NK-92 (cell line): ENCODE data around the gene CFAP20.

Source experiments
- DNase-seq: peaks from one replicate; lab custom pipeline; 2025; ENCODE audit not compliant: unreplicated experiment; lab: John Stamatoyannopoulos, UW

CFAP20 gene

DNA sequence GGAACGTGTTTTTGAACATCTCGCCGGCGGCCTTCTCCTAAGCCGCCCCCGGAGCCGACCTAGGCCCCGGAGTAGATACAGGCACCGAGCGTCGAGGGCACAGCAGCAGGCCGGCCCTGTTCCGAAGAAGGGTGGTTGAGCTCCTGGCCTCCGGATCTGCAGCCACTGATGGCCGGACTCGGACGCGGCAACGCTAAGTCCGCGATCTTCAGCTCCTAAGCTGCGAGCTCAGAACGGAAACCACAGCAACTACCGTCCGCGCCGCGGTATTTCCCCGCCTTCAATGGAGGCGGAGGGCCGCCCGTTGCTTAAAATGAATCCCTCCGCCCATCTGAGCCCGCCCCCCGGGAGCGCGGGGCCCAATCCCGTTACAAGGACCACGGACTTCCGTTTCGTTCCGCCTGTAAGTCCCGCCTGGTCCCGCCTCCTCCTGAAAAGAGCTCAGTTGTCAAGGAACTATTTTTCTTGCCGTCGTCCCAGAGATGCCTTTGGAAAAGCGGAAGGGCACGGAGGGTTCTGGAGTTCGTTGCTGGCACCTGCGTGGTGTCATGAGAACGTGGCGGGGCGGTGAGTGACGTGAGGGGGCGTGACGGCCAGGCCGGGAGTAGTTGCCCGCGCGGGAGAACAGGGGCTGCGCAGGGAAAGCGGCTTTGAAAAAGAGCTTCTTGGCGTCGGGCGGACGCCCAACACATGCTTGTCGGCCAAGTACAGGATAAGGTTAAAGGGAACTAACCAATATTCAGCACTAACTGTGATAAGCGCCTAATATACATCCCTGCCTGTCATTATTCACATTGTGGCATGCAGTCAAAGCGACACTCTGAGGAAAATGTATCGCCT, at the start of gene CFAP20:
Gene CFAP20 (minus strand): TSS at position 285 of the 840 bp plus-strand sequence. CDS start 266 bp downstream, at position 19.
- DNase-seq, result peak; percentile 72

DNA sequence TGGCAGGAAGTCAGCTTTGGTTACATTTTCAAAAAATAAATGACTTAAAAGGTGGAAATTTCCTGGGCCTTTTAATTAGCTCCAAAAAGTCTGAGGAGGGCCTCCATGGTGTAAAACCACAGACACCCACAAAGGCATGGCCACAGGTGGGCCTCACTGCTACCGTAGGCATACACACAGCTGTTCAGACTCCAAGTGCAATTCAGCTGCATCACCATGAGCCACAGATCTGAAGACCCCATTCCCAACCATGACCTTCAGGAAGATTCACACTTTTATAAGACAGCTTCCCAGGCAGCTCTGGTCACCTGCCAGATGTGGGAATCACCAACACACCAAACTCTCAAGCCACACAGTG, 48.2 kb upstream of the CFAP20 start:
- no peak for DNase-seq

DNA sequence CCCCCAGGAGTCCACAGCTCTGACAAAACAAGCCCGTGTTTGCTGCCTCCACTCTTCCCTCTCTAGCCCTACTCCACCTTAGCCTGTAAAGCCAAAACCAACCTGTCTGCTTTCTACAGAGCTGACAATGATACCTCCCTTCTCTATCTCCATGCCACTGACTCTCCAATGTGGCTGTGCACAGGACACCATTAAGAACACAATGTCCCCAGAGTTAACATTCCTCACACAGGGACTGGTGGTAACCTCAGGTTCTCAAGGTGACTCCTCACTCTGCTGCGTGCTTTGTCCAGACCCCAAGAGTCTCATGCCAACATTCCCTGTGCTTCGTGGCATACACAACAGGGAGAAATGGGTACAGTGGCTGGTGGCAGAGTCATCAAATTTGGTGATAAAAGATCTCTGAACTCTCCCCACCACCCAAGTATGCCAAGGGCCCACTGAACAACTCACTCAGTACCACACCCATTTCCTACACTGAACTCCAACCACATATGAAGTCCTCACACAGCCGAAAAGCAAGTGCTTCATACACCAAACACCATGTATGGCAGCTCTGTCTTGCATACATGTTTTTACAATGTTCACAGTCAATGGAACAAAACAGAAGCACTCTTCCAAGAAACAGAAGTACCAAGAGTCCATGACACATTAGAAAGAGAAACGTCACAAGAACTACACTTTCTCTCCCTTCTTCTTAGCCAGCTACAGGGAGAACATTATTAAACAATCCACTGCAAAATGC, 47.6 kb upstream of the CFAP20 start:
- no peak for DNase-seq

DNA sequence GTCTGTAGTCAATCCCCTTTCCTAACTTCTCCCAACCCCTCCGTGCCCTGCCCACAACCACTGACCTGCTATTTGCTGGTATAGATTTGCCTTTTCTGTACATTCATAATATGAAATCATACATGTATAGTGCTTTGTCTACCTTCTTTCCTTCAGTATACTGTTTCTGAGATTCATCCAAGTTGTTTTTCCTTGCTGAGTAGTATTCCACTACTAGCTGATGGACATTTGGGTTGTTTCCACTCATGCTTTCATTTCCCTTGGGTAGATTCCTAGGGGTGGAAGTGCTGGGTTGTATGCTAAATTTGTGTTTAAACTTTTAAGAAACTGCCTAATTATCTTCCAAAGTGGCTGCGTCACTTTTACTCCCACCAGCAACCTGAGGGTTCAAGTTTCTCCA, 41.0 kb upstream of the CFAP20 start:
- no peak for DNase-seq

DNA sequence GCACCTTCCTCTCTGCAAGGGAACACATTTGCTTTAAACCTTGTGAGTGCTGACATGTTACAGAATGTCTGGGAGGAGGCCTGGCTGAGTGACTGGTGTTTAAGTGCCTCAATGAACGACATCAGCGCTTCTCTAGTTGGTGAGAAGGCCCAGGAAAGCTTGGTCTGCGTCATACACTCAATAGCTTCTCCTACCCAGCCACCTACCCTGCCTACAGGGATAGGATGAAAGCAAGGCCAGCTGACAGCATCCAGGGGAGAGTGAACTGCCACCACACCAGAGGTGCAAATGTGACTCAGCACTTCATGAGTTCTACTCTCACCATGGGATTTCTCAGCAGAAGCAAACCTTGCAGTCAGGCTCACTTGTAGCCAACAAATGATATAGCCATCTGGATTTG, 31.7 kb upstream of the CFAP20 start:
- no peak for DNase-seq

DNA sequence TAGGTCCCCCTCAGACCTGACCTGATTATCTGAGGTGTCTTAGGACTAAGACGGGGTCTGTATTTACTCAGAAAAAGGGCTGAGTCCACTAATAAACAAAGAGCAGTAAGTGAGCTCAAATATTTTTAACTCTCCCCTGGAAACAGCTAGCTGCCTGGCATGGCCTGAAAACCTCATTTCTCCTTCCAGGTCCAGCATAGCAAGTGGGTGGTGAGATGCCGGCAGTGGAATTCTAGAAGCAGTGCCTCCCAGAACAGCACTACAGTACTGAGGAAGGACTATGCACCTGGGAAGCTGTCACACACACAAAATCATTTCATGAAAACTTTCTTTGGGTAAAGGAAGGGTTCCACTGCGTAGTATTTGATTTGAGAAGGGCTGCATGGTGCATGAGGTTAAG, 29.5 kb upstream of the CFAP20 start:
- no peak for DNase-seq

DNA sequence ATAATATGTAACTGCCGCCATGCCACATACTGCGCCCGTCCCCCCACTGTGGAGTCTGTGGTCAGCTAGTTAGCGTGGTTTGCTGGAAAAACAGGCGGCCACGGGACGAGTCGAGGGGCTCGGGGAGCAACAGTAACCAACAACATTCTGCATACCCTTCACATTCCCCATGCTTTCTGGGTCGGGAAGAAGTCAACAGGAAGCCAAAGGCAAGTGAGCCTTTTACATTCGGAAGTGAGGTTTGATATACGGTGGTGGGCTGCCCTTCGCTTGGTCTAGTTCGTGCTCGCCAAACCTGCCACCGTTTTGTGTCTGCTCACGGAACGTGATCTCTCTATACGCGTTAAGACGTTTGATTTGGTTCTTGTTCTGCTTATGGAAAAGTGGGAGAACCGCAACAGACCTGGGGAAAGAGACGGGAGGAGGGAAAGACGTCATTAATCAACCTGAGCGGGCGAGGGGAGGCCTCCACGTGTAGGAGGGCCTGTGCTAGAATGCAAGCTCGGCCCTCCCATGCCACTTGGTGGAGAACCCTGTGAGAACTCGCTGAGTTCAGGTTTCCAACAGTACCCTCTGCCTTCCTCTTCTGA, 28.9 kb upstream of the CFAP20 start:
- DNase-seq, result no peak

DNA sequence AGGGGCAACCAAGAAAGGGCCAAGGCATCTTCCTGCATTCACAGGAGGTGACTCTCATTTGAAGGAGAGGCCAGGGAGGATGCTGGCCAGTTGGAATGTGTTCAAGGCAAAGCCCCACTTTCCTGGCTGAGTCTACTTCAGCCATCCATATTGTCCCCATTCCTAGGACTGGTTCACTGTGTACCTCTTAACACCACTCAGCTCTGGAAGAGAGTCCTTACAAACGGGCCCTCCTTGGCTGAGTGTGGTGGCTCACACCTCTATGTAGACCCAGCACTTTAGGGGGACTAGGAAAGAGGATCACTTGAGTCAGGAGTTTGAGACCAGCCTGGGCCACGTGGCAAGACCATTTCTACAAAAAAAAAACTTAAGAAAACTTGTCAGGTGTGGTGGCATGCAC, 28.1 kb upstream of the CFAP20 start:
- DNase-seq, result no peak

DNA sequence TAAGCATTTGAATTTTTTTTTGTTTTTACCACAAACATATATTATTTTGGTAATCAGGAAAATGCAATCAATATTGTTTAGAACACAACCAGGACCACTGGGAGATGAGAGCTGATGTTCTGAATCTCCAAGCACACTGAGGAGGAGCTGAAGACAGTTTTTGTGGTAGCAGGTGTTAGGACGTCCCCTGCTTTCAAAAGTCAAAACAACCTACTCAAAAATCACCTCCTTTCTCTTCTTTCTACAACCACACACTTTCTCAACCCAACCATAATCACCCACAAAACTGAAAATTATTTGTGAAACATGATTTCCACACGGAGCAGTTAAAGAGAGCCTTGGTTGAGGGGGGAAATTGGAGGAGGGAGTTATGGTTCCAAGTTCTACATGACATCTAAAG, 26.7 kb upstream of the CFAP20 start:
- no peak for DNase-seq

DNA sequence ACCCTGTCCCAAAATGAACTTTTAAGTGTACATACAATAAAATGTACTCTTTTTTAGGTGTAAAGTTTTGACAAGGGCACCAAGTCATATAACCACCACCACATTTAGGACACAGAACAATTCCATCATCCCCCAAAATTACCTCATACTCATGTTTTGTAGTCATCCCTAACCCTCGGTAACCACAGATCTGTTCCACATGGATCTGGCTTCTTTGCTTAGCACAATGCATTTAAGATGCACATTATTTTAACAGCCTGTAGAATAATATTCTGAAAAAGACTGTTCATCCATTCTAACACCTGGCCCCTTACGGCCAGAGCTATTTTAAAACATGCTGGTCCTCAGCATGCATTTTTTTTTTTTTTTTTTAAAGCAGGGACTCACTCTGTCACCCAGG, 25.2 kb upstream of the CFAP20 start:
- no peak for DNase-seq

DNA sequence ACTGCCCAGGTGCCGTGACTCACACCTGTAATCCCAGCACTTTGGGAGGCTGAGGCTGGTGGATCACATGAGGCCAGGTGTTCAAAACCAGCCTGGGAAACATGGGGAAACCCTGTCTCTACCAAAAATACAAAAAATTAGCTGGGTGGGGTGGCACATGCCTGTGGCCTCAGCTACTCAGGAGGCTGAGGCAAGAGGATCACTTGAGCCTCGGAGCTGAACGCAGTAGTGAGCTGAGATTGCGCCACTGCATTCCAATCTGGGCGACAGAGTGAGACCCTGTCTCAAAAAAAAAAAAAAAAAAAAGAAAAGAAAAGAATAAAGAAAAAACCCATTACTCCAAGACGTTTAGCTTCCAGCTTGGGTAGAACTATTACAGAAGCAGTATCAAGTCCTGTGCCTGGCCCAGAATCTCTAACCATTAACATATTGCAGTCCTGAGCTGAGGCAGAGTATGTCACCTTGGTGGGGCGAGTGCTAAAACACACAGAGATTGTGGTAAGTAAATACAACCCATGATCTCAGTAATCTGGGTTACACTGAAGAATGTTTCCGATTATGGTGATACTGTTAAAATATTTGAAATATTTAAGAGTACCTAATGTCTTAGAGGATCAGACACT, 23.2 kb upstream of the CFAP20 start:
- DNase-seq, result no peak

DNA sequence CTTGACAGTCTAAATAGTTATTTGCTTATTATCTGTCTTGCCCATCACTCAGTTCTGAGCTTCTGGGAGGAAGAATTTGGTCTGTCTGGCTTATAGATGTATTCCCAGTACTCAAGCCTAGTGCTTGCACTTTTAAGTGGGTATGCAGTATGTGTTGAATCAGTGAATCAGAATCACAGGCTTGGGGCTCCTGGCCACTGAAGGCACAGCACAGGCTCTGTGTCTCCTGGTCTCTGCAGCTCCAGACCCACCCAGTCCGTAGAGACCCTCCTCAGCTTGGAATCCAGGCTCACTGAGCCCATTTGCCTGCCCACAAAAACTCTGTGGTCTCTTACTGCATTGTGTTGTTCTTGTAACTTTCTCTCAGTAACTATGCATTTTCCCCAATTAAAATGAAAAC, 19.3 kb upstream of the CFAP20 start:
- no peak for DNase-seq

DNA sequence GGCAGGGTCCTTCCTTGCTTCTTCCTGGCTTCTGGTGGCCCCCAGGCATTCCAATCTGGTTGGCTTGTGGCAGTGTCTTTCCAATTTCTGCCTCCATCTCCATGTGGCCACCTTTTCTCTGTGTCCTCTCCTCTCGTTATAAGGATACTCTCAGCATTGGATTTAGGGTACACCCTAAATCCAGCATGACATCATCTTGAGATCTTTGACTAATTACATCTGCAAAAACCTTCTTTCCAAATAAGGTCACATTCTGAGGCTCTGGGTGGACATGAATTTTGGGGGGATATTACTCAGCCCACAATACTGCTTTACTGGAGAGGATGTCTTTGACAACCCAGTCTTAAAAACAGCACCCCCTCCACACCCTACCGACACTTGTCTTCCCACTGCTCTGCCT, 18.9 kb upstream of the CFAP20 start:
- DNase-seq, result no peak

DNA sequence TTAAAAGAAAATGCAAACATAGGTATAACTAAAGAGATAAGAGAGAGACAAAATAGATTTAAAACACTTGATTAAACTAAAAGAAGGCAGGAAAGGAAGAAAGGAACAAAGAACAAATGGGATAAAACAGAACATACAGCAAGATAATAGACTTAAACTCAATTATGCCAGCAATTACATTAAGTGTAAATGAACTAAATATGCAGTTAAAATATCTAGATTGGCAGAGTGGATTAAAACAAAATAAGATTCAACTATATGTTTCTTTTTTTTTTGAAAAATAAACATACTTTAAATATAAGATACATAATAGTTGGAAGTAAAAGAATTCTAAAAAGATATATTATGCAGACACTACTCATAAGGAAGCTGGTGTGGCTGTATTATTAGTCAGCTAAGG, 9.7 kb upstream of the CFAP20 start:
- DNase-seq, result no peak

DNA sequence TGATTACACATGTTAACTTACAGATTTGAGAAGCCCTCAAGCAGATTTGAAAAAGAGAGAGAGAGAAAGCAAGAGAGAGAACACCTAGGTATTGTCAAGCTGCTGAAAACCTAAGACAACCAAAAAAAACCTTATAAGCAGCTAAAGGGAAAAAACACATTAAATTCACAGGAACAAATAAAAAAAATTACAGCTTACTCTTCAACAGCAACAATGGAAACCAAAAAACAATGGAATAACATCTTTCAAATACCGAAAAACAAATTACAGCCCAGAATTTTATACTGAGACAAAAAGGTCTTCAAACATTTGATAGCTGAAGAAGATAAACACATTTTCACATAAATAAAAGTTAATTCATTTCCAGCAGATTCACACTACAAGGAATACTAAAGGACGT, 8.4 kb upstream of the CFAP20 start:
- no peak for DNase-seq

DNA sequence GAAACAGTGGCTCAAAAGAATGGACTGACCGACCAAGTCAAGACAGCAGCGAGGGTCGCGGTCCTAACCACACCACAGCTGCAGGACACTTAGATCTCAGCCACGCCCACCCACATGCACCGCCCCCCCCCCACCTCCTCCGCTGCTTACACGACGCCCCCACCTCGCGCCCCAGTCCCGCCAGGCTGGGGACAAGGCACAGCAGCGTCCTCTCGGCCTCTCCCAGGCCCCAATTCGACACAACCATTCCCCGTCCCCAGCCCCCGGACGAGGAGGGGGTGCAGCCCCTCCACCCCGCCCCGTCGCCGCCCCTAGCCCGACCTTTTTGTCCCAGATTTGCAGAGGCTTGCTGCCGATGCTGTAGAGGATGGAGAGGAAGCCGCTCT, 477 bp downstream of the CFAP20 start:
- no peak for DNase-seq

DNA sequence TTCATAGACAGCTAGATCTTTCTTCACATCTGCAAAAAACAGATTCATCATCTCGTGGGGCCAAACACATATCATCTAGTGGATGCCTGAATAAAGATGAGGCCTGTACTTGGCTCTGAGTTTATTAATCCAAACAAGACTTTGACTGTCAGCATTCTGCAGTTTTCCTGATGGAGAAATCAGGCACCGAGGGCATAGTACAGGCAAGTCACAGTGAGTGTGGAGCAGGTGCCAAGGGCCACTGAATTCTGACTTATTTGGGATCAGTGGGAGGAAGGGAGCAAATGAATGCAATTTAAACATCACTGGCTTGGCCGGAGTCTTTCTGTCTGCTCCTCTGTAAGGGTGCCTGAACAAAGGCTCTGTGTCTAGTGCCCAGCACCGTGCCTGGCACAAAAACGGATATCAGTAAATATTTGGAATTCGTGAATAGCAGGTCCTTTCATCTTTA, 975 bp downstream of the CFAP20 start:
- no peak for DNase-seq

DNA sequence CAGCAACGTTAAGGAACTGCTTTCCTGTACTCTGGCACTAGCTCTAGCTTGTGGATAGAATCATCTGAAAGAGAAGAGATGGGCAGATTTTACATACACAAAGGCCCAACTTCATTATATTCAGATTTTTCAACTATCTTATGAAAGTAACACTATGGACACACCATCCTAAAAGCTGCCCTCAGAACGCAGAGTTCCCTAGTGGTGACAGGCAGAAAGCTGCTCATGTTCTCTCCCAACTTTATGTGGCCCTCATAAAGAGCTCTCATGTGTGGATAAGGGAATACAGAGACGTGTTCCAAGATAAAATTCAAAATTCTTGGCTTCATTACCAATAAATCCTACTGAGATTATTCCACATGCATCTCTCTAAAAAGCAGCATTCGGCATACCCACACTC, 1.5 kb downstream of the CFAP20 start:
- DNase-seq, result no peak

DNA sequence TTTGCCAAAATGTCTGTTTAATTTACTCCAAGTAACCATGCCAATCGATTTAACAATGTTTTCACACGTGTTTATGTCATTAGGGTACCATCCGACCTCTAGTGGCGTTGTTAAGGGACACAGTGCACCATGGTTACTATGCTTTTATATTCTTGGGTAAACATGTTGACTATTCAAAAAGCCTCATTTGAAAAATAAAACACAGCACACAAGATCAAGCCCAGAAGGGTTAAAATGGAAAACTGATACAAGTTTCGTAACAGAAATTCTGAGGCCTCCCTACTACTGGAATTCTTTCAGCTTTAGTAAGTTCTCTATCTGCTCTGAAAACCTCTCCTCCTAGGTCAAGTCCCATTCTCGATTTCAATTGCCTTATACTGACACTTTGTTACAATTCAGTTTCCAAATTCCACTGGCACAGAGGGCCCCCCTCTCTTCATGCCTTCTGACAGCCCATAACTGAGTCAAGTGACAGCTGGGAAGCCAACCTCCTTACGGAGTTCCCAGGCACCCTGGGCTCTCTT, 2.1 kb downstream of the CFAP20 start:
- no peak for DNase-seq

DNA sequence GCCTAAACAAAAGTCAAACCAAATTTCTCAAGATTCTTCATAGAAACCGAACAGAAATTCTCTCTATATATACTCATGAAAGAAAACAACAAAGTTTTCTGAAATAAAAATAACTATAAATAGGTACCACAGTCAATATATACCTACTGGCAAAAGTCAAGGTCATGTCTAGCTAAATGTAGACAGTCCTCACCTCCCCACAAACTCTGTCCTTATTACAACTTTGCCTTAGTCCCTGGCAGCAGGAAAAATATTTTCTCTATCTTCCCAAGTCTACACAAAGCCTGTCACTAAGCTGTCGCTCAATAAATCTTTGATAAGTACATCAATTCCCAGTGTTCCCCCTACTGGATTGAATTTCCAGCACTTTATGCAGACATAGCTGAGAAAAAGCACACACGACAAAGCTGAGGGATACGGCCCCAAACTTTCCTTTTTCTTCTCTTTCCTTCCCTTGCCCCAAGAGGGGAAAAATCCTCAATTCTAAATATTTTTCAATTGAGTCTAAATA, 2.7 kb downstream of the CFAP20 start:
- no peak for DNase-seq

DNA sequence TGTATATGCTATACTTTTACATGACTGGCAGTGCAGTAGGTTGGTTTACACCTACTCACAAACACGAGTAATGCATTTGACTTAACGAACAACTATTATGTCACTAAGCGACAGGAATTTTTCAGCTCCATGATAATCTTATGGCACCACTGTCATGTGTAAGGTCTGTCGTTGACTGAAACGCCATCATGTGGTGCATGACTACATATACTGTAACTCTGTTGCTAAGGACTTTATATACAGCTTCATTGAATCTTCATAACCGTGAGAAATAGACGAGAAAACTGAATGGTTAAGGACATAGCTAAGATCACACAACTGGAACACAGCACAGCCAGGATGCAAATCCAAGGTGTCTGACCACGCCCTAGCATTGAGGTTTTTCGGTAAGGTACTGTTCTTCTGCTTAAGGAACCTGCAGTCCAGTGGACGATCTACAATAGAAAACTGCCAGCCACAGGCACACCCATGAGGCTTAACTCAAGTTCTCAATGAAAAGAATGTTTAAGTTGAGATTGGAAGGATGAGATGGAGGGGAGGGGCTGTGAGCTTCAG, 3.3 kb downstream of the CFAP20 start:
- DNase-seq, result no peak
